PC-3 (cell line): ENCODE measurements around the gene LHFPL6. TPM values are rescaled to one million over a fixed set of nuclear protein-coding genes. Genes with fewer than 3 reads are reported as not detected.

Experiments used
- ATAC-seq: fragments of 200-7000 bp; cut with Tn5 transposase; 2 replicates; pipeline ENCODE4 v1.9.1; 2020; ENCODE audit warnings: mild to moderate bottlenecking, moderate library complexity
- BruUV-seq: library from RNA; stranded (reverse); fragments of 400-500 nt; replicated peaks from 2 replicates; lab custom pipeline; 2021; lab: Mats Ljungman, UMichigan
- CTCF ChIA-PET: fragments of 300-600 bp; sonication (Branson Sonifier 250); formaldehyde crosslinking; loops from one replicate; lab custom pipeline; 2022; ENCODE audit warnings: antibody characterized with exemption; lab: Charles Lee
- POLR2A ChIA-PET: fragments of 300-600 bp; sonication (Branson Sonifier 250); formaldehyde crosslinking; loops from one replicate; lab custom pipeline; 2022; ENCODE audit warnings: antibody characterized with exemption; ENCODE audit not compliant: unreplicated experiment; lab: Charles Lee
- DNase-seq: peaks from one replicate; pipeline ENCODE4 v3.0.0-alpha.2; 2015
- H2AFZ ChIP-seq: fragments of 300-600 bp; sonication (generic); 2 replicates; pipeline ENCODE4 v1.6.0; 2016; ENCODE audit warnings: antibody characterized with exemption, low read length
- H3F3A ChIP-seq: fragments of 300-600 bp; sonication (generic); one replicate; pipeline ENCODE4 v1.6.0; 2017; ENCODE audit warnings: antibody characterized with exemption, low read length, control low read depth, mild to moderate bottlenecking; ENCODE audit not compliant: unreplicated experiment
- H3K27ac ChIP-seq: fragments of 300-600 bp; sonication (generic); 2 replicates; pipeline ENCODE4 v1.5.1; 2016; ENCODE audit warnings: mild to moderate bottlenecking, low read length
- H3K27me3 ChIP-seq: fragments of 300-600 bp; sonication (generic); 2 replicates; pipeline ENCODE4 v1.6.1; 2016; ENCODE audit warnings: low read length, mixed read lengths
- H3K36me3 ChIP-seq: fragments of 300-600 bp; sonication (generic); 2 replicates; pipeline ENCODE4 v1.6.1; 2016; ENCODE audit warnings: low read depth, mixed run types, low read length, mixed read lengths
- H3K4me1 ChIP-seq: fragments of 300-600 bp; sonication (generic); 2 replicates; pipeline ENCODE4 v1.5.1; 2016; ENCODE audit warnings: low read length; ENCODE audit not compliant: insufficient read depth
- H3K4me2 ChIP-seq: fragments of 300-600 bp; sonication (generic); 2 replicates; pipeline ENCODE4 v1.6.0; 2016; ENCODE audit warnings: low read length
- H3K4me3 ChIP-seq: fragments of 300-600 bp; sonication (generic); 2 replicates; pipeline ENCODE4 v1.5.1; 2016; ENCODE audit warnings: mild to moderate bottlenecking, low read length, mixed read lengths
- H3K79me2 ChIP-seq: fragments of 300-600 bp; sonication (generic); 2 replicates; pipeline ENCODE4 v1.6.1; 2017; ENCODE audit warnings: low read length, mixed read lengths
- H3K9ac ChIP-seq: fragments of 300-600 bp; sonication (generic); 2 replicates; pipeline ENCODE4 v1.6.0; 2016; ENCODE audit warnings: mild to moderate bottlenecking, low read length
- H3K9me2 ChIP-seq: fragments of 300-600 bp; sonication (generic); replicated peaks from 2 replicates; pipeline ENCODE4 v1.6.1; 2016; ENCODE audit warnings: mixed run types, low read length, mixed read lengths
- H3K9me3 ChIP-seq: fragments of 300-600 bp; sonication (generic); 2 replicates; pipeline ENCODE4 v1.6.1; 2016; ENCODE audit warnings: low read length, mixed read lengths
- H4K20me1 ChIP-seq: fragments of 300-600 bp; sonication (generic); 2 replicates; pipeline ENCODE4 v1.6.1; 2016; ENCODE audit warnings: low read length, mixed read lengths
- CTCF ChIP-seq: fragments of 300-600 bp; sonication (generic); conservative IDR thresholded peaks from 2 replicates; pipeline ENCODE4 v1.5.1; 2017; ENCODE audit warnings: antibody characterized with exemption, low read depth, mild to moderate bottlenecking, low read length
- EZH2 ChIP-seq: fragments of 300-600 bp; sonication (generic); IDR thresholded peaks from one replicate; pipeline ENCODE4 v1.6.1; 2017; ENCODE audit warnings: antibody characterized with exemption, mild to moderate bottlenecking, low read length; ENCODE audit not compliant: unreplicated experiment
- EZH2phosphoT487 ChIP-seq: fragments of 300-600 bp; sonication (generic); IDR thresholded peaks from 2 replicates; pipeline ENCODE4 v1.6.1; 2018; ENCODE audit warnings: mild to moderate bottlenecking, antibody characterized with exemption, low read length, borderline replicate concordance
- intact Hi-C: fragments of 100-400 bp; cut with micrococcal nuclease; formaldehyde crosslinking; loops from 2 replicates; pipeline ENCODE4 v1.9.0; 2023
- total RNA-seq: library from RNA; depleted of rRNA; stranded (reverse); fragments of >200 nt; gene quantifications from 2 replicates; pipeline ENCODE4 v1.2.3, GENCODE V29; 2014

Gene LHFPL6
- total RNA-seq, 1 experiment from 2014 or later, result 7.8 TPM

GRCh38 chr13:39522329-39522728 lies 80.7 kb downstream of the LHFPL6 start:
- H3K4me3 ChIP-seq, result no peak overlapping the region
- H3K4me2 ChIP-seq, result no peak overlapping the region
- H3K4me1 ChIP-seq, result peaks cover 5% of the 10 kb centered on the region
- no peaks in the 10 kb centered on the region for H3F3A ChIP-seq
- BruUV-seq, result no TSS peak
- no peak overlapping the region for H2AFZ ChIP-seq
- no peaks in the 10 kb centered on the region for H3K36me3 ChIP-seq
- ChIA-PET POLR2A (no interaction called here), CTCF (no interaction called here)
- no peaks in the 10 kb centered on the region for H3K9me2 ChIP-seq
- intact Hi-C loops, result no loop called here
- H3K27me3 ChIP-seq, result no peaks in the 10 kb centered on the region
- no peak for ATAC-seq
- H4K20me1 ChIP-seq, result no peaks in the 10 kb centered on the region
- H3K9me3 ChIP-seq, result no peaks in the 10 kb centered on the region
- no peak overlapping the region for H3K27ac ChIP-seq
- DNase-seq, result no peak
- no peaks in the 10 kb centered on the region for H3K79me2 ChIP-seq
- no peak for TF ChIP-seq EZH2phosphoT487
- no peak for TF ChIP-seq EZH2
- no peak for TF ChIP-seq CTCF
- H3K9ac ChIP-seq, result no peak overlapping the region

GRCh38 chr13:39521701-39522100 lies 81.3 kb downstream of the LHFPL6 start:
- CTCF ChIA-PET, result no interaction called here
- ATAC-seq (no peak), DNase-seq (no peak)
- TF ChIP-seq CTCF (no peak), EZH2phosphoT487 (no peak), EZH2 (no peak)
- intact Hi-C loops, result no loop called here
- Histone ChIP-seq H3K27me3 (no peaks in the 10 kb centered on the region), H3K4me2 (no peak overlapping the region), H3K79me2 (no peaks in the 10 kb centered on the region), H3K27ac (no peak overlapping the region), H3F3A (no peaks in the 10 kb centered on the region), H3K4me3 (no peak overlapping the region), H3K4me1 (no peaks in the 10 kb centered on the region), H2AFZ (no peak overlapping the region), H4K20me1 (no peaks in the 10 kb centered on the region), H3K36me3 (no peaks in the 10 kb centered on the region), H3K9me2 (no peaks in the 10 kb centered on the region), H3K9me3 (no peaks in the 10 kb centered on the region), H3K9ac (no peak overlapping the region)
- POLR2A ChIA-PET, result no interaction called here
- no TSS peak for BruUV-seq

GRCh38 chr13:39516096-39516495 lies 86.9 kb downstream of the LHFPL6 start:
- H4K20me1 ChIP-seq, result no peaks in the 10 kb centered on the region
- H3K79me2 ChIP-seq, result no peaks in the 10 kb centered on the region
- DNase-seq (no peak), ATAC-seq (no peak)
- no peaks in the 10 kb centered on the region for H3K27me3 ChIP-seq
- H3K9ac ChIP-seq, result no peak overlapping the region
- CTCF ChIA-PET, result no interaction called here
- BruUV-seq, result no TSS peak
- H3K4me2 ChIP-seq, result no peak overlapping the region
- H3K4me3 ChIP-seq, result no peak overlapping the region
- H2AFZ ChIP-seq, result no peak overlapping the region
- H3K36me3 ChIP-seq, result no peaks in the 10 kb centered on the region
- no peaks in the 10 kb centered on the region for H3K9me3 ChIP-seq
- intact Hi-C loops, result no loop called here
- POLR2A ChIA-PET, result no interaction called here
- no peaks in the 10 kb centered on the region for H3F3A ChIP-seq
- H3K9me2 ChIP-seq, result no peaks in the 10 kb centered on the region
- H3K4me1 ChIP-seq, result no peaks in the 10 kb centered on the region
- H3K27ac ChIP-seq, result no peak overlapping the region
- TF ChIP-seq EZH2phosphoT487, result no peak
- TF ChIP-seq CTCF, result no peak
- TF ChIP-seq EZH2, result no peak
